Liver (tissue), 9 donors: ENCODE measurements around the gene CIITA. TPM values are rescaled to one million over a fixed set of nuclear protein-coding genes. Genes with fewer than 3 reads are reported as not detected.

Experiments
- DNase-seq: peaks from one replicate; pipeline ENCODE4 v3.0.0-alpha.2; 2017; ENCODE audit warnings: low spot score
- H3K27ac ChIP-seq, 2 donors: one replicate each; pipeline ENCODE4 v1.7.0; 2013; ENCODE audit warnings: inconsistent platforms in 2 of 2, low read length in 2 of 2, control low read depth in 1 of 2, low read depth in 1 of 2, mild to moderate bottlenecking in 1 of 2
- H3K27me3 ChIP-seq, 4 donors: one replicate each; pipeline versions ENCODE4 v1.6.1 to v1.7.0; 2013; ENCODE audit warnings: low read length in 3 of 4, inconsistent platforms in 1 of 4, mild to moderate bottlenecking in 1 of 4, moderate library complexity in 1 of 4; ENCODE audit not compliant: control insufficient read depth in 4 of 4, insufficient read depth in 4 of 4
- H3K36me3 ChIP-seq, 4 donors: one replicate each; pipeline versions ENCODE4 v1.6.1 to v1.7.0; 2013; ENCODE audit warnings: low read length in 3 of 4, mild to moderate bottlenecking in 3 of 4, low read depth in 1 of 4, moderate library complexity in 1 of 4; ENCODE audit not compliant: control insufficient read depth in 4 of 4, insufficient read depth in 3 of 4
- H3K4me1 ChIP-seq, 4 donors: one replicate each; pipeline versions ENCODE4 v1.6.1 to v1.7.0; 2013; ENCODE audit warnings: low read length in 3 of 4, mild to moderate bottlenecking in 3 of 4, moderate library complexity in 1 of 4; ENCODE audit not compliant: control insufficient read depth in 4 of 4, insufficient read depth in 4 of 4
- H3K4me3 ChIP-seq, 3 donors: one replicate each; pipeline versions ENCODE4 v1.6.1 to v1.7.0; 2013; ENCODE audit warnings: low read length in 3 of 3, control low read depth in 1 of 3, low read depth in 1 of 3, mild to moderate bottlenecking in 1 of 3
- H3K9ac ChIP-seq, 2 donors: one replicate each; pipeline ENCODE4 v1.7.0; 2013; ENCODE audit warnings: low read length in 2 of 2, mild to moderate bottlenecking in 2 of 2, moderate library complexity in 2 of 2, control low read depth in 1 of 2, low read depth in 1 of 2
- H3K9me3 ChIP-seq, 4 donors: one replicate each; pipeline versions ENCODE4 v1.6.1 to v1.7.0; 2013; ENCODE audit warnings: low read length in 3 of 4; ENCODE audit not compliant: control insufficient read depth in 4 of 4
- EGR1 ChIP-seq, 2 donors: IDR thresholded peaks; 2 replicates each; pipeline ENCODE4 v1.6.1; 2016 to 2018; ENCODE audit warnings: antibody characterized with exemption in 2 of 2, low read depth in 2 of 2
- FOXA1 ChIP-seq: IDR thresholded peaks from 2 replicates; pipeline ENCODE4 v1.6.1; 2016; ENCODE audit warnings: antibody characterized with exemption
- FOXA2 ChIP-seq: IDR thresholded peaks from 2 replicates; pipeline ENCODE4 v1.6.1; 2016; ENCODE audit warnings: antibody characterized with exemption
- HNF4A ChIP-seq, 2 donors: conservative IDR thresholded peaks; 2 replicates each; pipeline ENCODE4 v1.6.1; 2016; ENCODE audit warnings: antibody characterized with exemption in 2 of 2, mild to moderate bottlenecking in 2 of 2
- HNF4G ChIP-seq: IDR thresholded peaks from 2 replicates; pipeline ENCODE4 v1.6.1; 2016; ENCODE audit warnings: antibody characterized with exemption
- JUND ChIP-seq, 2 donors: IDR thresholded peaks; 2 replicates each; pipeline ENCODE4 v1.6.1; 2016; ENCODE audit warnings: antibody characterized with exemption in 2 of 2
- MAX ChIP-seq: IDR thresholded peaks from 2 replicates; pipeline ENCODE4 v1.6.1; 2016; ENCODE audit warnings: antibody characterized with exemption
- RAD21 ChIP-seq, 2 donors: IDR thresholded peaks; 2 replicates each; pipeline ENCODE4 v1.6.1; 2016; ENCODE audit warnings: antibody characterized with exemption in 2 of 2, mild to moderate bottlenecking in 2 of 2
- REST ChIP-seq: IDR thresholded peaks from 2 replicates; pipeline ENCODE4 v1.6.1; 2016; ENCODE audit warnings: antibody characterized with exemption, mild to moderate bottlenecking
- RXRA ChIP-seq, 2 donors: IDR thresholded peaks; 2 replicates each; pipeline ENCODE4 v1.6.1; 2017 to 2018; ENCODE audit warnings: antibody characterized with exemption in 2 of 2, mild to moderate bottlenecking in 1 of 2
- SP1 ChIP-seq: IDR thresholded peaks from 2 replicates; pipeline ENCODE4 v1.6.1; 2018; ENCODE audit warnings: antibody characterized with exemption, mild to moderate bottlenecking
- WGBS: extraction: QIAGEN DNeasy Blood & Tissue Kit; methylation state at CpG from one replicate; pipeline ENCODE4 v1.1.7; 2013; 5-methylcytosine and 5-hydroxymethylcytosine counted together
- polyA plus RNA-seq, 2 donors: library from polyadenylated mRNA; stranded (reverse) in 1 of 2; unstranded in 1 of 2; fragments of 200-250 nt in 1 of 2; fragments of >200 nt in 1 of 2; fragmentation: Nextera tagmentation in 1 of 2; extraction: Ambion mirVana in 1 of 2; gene quantifications; one replicate each; pipeline versions ENCODE4 v1.2.1 to v1.2.3, GENCODE V29; 2013 to 2015
- total RNA-seq, 2 donors: library from RNA; depleted of rRNA; stranded (reverse); fragments of >200 nt; gene quantifications; one replicate each; pipeline ENCODE4 v1.2.3, GENCODE V29; 2014
- donor health status: healthy.
- donor health status: healthy.
- donor health status: healthy.
- donor health status: healthy.
- donor health status: healthy.

The CIITA gene
- total and polyA plus RNA-seq, 4 donors, result 1.6 to 4.2 (median 2.2) TPM

- no peaks in the 10 kb centered on the region for H3K4me1 ChIP-seq
- H3K36me3 ChIP-seq, result no peaks in the 10 kb centered on the region
- H3K27ac ChIP-seq, result no peak overlapping the region
- no peak overlapping the region for H3K9ac ChIP-seq
- no peaks in the 10 kb centered on the region for H3K27me3 ChIP-seq
- H3K4me3 ChIP-seq, result no peak overlapping the region
- DNase-seq, result no peak
- WGBS, result 69% methylated on average over 10 of the region's 10 CpGs
- no peak for TF ChIP-seq HNF4A (conservative IDR thresholded peaks at IDR 0.05)
- no peak for TF ChIP-seq MAX
- no peak for TF ChIP-seq REST
- H3K9me3 ChIP-seq, result no peaks in the 10 kb centered on the region
Observed at GRCh38 chr16:10888320-10888937, 11.4 kb downstream of the CIITA start.

GRCh38 chr16:10889855-10890254 lies 12.9 kb downstream of the CIITA start:
- no peak overlapping the region for H3K4me3 ChIP-seq
- no peak for DNase-seq
- H3K27ac ChIP-seq, result no peak overlapping the region
- 85% methylated on average over 4 of the region's 4 CpGs for WGBS
- no peaks in the 10 kb centered on the region for H3K36me3 ChIP-seq
- no peak for TF ChIP-seq RXRA (IDR thresholded peaks at IDR 0.05)
- TF ChIP-seq REST, result no peak
- no peak for TF ChIP-seq FOXA2
- no peak for TF ChIP-seq MAX
- TF ChIP-seq HNF4G, result no peak
- TF ChIP-seq HNF4A (conservative IDR thresholded peaks at IDR 0.05), result no peak
- TF ChIP-seq FOXA1, result no peak
- no peak for TF ChIP-seq EGR1 (IDR thresholded peaks at IDR 0.05; ENCODE audit: low read depth in 2 of 2)
- TF ChIP-seq JUND (IDR thresholded peaks at IDR 0.05), result no peak
- TF ChIP-seq RAD21 (IDR thresholded peaks at IDR 0.05), result no peak
- TF ChIP-seq SP1, result no peak
- no peaks in the 10 kb centered on the region for H3K4me1 ChIP-seq
- no peaks in the 10 kb centered on the region for H3K27me3 ChIP-seq
- no peak overlapping the region for H3K9ac ChIP-seq
- no peaks in the 10 kb centered on the region for H3K9me3 ChIP-seq
